Subcutaneous abdominal adipose tissue (tissue), 5 donors: ENCODE results near the gene ADD1.

Source experiments
- H3K27ac ChIP-seq: one replicate; pipeline ENCODE4 v1.7.0; 2013; ENCODE audit warnings: low read depth, mild to moderate bottlenecking, inconsistent platforms, low read length, moderate library complexity
- H3K27me3 ChIP-seq, 5 donors: one replicate each; pipeline ENCODE4 v1.7.0; 2013; ENCODE audit warnings: low read length in 5 of 5, inconsistent platforms in 1 of 5; ENCODE audit not compliant: control insufficient read depth in 5 of 5, insufficient read depth in 4 of 5
- H3K36me3 ChIP-seq, 5 donors: one replicate each; pipeline ENCODE4 v1.7.0; 2013; ENCODE audit warnings: low read length in 5 of 5; ENCODE audit not compliant: control insufficient read depth in 5 of 5, insufficient read depth in 5 of 5
- H3K4me1 ChIP-seq, 5 donors: one replicate each; pipeline ENCODE4 v1.7.0; 2013; ENCODE audit warnings: low read length in 5 of 5, mild to moderate bottlenecking in 3 of 5, moderate library complexity in 1 of 5; ENCODE audit not compliant: control insufficient read depth in 5 of 5, insufficient read depth in 5 of 5
- H3K4me3 ChIP-seq, 5 donors: one replicate each; pipeline ENCODE4 v1.7.0; 2013; ENCODE audit warnings: low read length in 5 of 5, low read depth in 1 of 5
- H3K9ac ChIP-seq, 5 donors: one replicate each; pipeline ENCODE4 v1.7.0; 2013; ENCODE audit warnings: low read length in 5 of 5, mild to moderate bottlenecking in 4 of 5, moderate library complexity in 3 of 5
- H3K9me3 ChIP-seq, 5 donors: one replicate each; pipeline ENCODE4 v1.7.0; 2013; ENCODE audit warnings: low read length in 5 of 5; ENCODE audit not compliant: control insufficient read depth in 5 of 5
- donor health status: healthy.
- donor health status: healthy.
- donor health status: healthy.
- donor health status: healthy.
- donor health status: healthy.

Gene ADD1

GRCh38 chr4:2836391-2836859 lies 7.2 kb upstream of the ADD1 start:
- Histone ChIP-seq H3K27me3 (no peaks in the 10 kb centered on the region), H3K4me3 (no peak overlapping the region), H3K4me1 (peaks cover 10 to 44% (median 40%) of the 10 kb centered on the region in 5 donors), H3K36me3 (peaks cover 0 to 45% (median 35%) of the 10 kb centered on the region in 5 donors), H3K9ac (peak overlapping the region in 2 of 5 donors; percentile 27 to 48), H3K27ac (no peak overlapping the region), H3K9me3 (no peaks in the 10 kb centered on the region)

- no peaks in the 10 kb centered on the region for H3K9me3 ChIP-seq
- peaks cover 0 to 36% (median 26%) of the 10 kb centered on the region in 5 donors for H3K36me3 ChIP-seq
- H3K4me1 ChIP-seq = peaks cover 10 to 44% (median 40%) of the 10 kb centered on the region in 5 donors
- peak overlapping the region; percentile 48 to 66 (median 50) for H3K4me3 ChIP-seq
- H3K27ac ChIP-seq = no peak overlapping the region
- no peaks in the 10 kb centered on the region for H3K27me3 ChIP-seq
- H3K9ac ChIP-seq = peak overlapping the region in 4 of 5 donors; percentile 27 to 58 (median 50)
These were observed 6.3 kb upstream of the ADD1 start for GRCh38 chr4:2837110-2837903.

GRCh38 chr4:2837904-2838496 lies 5.6 kb upstream of the ADD1 start:
- Histone ChIP-seq H3K9ac (peak overlapping the region in 4 of 5 donors; percentile 1 to 58 (median 46)), H3K4me3 (peak overlapping the region; percentile 48 to 66 (median 50)), H3K9me3 (no peaks in the 10 kb centered on the region), H3K4me1 (peaks cover 13 to 51% (median 46%) of the 10 kb centered on the region in 5 donors), H3K27me3 (no peaks in the 10 kb centered on the region), H3K36me3 (peaks cover 0 to 29% (median 19%) of the 10 kb centered on the region in 5 donors), H3K27ac (peak overlapping the region; percentile 63)

- Histone ChIP-seq H3K4me3 (no peak overlapping the region), H3K9me3 (no peaks in the 10 kb centered on the region), H3K27me3 (no peaks in the 10 kb centered on the region), H3K36me3 (peaks cover 0 to 19% (median 10%) of the 10 kb centered on the region in 5 donors), H3K4me1 (peaks cover 13 to 54% (median 48%) of the 10 kb centered on the region in 5 donors), H3K27ac (no peak overlapping the region), H3K9ac (no peak overlapping the region)
These were observed 4.6 kb upstream of the ADD1 start for GRCh38 chr4:2839060-2839459.

GRCh38 chr4:2842687-2843262 lies 869 bp upstream of the ADD1 start:
- peak overlapping the region; percentile 91 for H3K27ac ChIP-seq
- peaks cover 5 to 43% (median 37%) of the 10 kb centered on the region in 5 donors for H3K4me1 ChIP-seq
- H3K4me3 ChIP-seq = peak overlapping the region; percentile 70 to 90 (median 89)
- H3K36me3 ChIP-seq = no peaks in the 10 kb centered on the region
- no peaks in the 10 kb centered on the region for H3K27me3 ChIP-seq
- H3K9ac ChIP-seq = peak overlapping the region; percentile 89 to 98 (median 95)
- H3K9me3 ChIP-seq = no peaks in the 10 kb centered on the region

- peak overlapping the region; percentile 91 for H3K27ac ChIP-seq
- no peaks in the 10 kb centered on the region for H3K27me3 ChIP-seq
- peak overlapping the region; percentile 89 to 96 (median 92) for H3K9ac ChIP-seq
- no peaks in the 10 kb centered on the region for H3K36me3 ChIP-seq
- H3K9me3 ChIP-seq = no peaks in the 10 kb centered on the region
- peak overlapping the region; percentile 86 to 92 (median 89) for H3K4me3 ChIP-seq
- H3K4me1 ChIP-seq = peaks cover 3 to 42% (median 26%) of the 10 kb centered on the region in 5 donors
These were observed 419 bp downstream of the ADD1 start for GRCh38 chr4:2843941-2844584.

- Histone ChIP-seq H3K4me1 (peaks cover 8 to 50% (median 35%) of the 10 kb centered on the region in 5 donors), H3K4me3 (no peak overlapping the region), H3K9ac (no peak overlapping the region), H3K36me3 (no peaks in the 10 kb centered on the region), H3K27ac (no peak overlapping the region), H3K27me3 (no peaks in the 10 kb centered on the region), H3K9me3 (no peaks in the 10 kb centered on the region)
These were observed 2.5 kb downstream of the ADD1 start for GRCh38 chr4:2846172-2846571.

- H3K4me1 ChIP-seq = peaks cover 8 to 56% (median 40%) of the 10 kb centered on the region in 5 donors
- no peak overlapping the region for H3K9ac ChIP-seq
- H3K36me3 ChIP-seq = no peaks in the 10 kb centered on the region
- no peaks in the 10 kb centered on the region for H3K9me3 ChIP-seq
- no peak overlapping the region for H3K4me3 ChIP-seq
- H3K27me3 ChIP-seq = no peaks in the 10 kb centered on the region
- no peak overlapping the region for H3K27ac ChIP-seq
These were observed 3.7 kb downstream of the ADD1 start for GRCh38 chr4:2847302-2847871.

- peaks cover 0 to under 1% (median 0%) of the 10 kb centered on the region in 5 donors for H3K36me3 ChIP-seq
- H3K27ac ChIP-seq = no peak overlapping the region
- H3K4me3 ChIP-seq = no peak overlapping the region
- no peaks in the 10 kb centered on the region for H3K27me3 ChIP-seq
- H3K9me3 ChIP-seq = no peaks in the 10 kb centered on the region
- peak overlapping the region in 1 of 5 donors; percentile 25 for H3K9ac ChIP-seq
- peaks cover 4 to 55% (median 40%) of the 10 kb centered on the region in 5 donors for H3K4me1 ChIP-seq
These were observed 4.8 kb downstream of the ADD1 start for GRCh38 chr4:2848449-2848848.
